Measurements from ENCODE around the gene TSPAN13. TPM values are rescaled to one million over a fixed set of nuclear protein-coding genes. Genes with fewer than 3 reads are reported as not detected.

Gene TSPAN13
- total RNA-seq, 4 donors from 2014 or later = 16.8 to 31.1 (median 28.2) TPM

- Histone ChIP-seq H3K9me3 (no peaks in the 10 kb centered on the region), H3K27ac (peak overlapping the region in 1 of 3 donors; percentile 24), H3K36me3 (no peaks in the 10 kb centered on the region), H3K4me1 (peaks cover 6 to 10% of the 10 kb centered on the region in 2 donors), H3K27me3 (no peaks in the 10 kb centered on the region), H3K4me3 (replicated peaks in 1 of 3) (no peak overlapping the region)
- 88 to 90% methylated on average over 2 of the region's 2 CpGs for WGBS, 2 donors
- no peak for TF ChIP-seq POLR2A (IDR thresholded peaks at IDR 0.05)
- TF ChIP-seq, protein P1, sequence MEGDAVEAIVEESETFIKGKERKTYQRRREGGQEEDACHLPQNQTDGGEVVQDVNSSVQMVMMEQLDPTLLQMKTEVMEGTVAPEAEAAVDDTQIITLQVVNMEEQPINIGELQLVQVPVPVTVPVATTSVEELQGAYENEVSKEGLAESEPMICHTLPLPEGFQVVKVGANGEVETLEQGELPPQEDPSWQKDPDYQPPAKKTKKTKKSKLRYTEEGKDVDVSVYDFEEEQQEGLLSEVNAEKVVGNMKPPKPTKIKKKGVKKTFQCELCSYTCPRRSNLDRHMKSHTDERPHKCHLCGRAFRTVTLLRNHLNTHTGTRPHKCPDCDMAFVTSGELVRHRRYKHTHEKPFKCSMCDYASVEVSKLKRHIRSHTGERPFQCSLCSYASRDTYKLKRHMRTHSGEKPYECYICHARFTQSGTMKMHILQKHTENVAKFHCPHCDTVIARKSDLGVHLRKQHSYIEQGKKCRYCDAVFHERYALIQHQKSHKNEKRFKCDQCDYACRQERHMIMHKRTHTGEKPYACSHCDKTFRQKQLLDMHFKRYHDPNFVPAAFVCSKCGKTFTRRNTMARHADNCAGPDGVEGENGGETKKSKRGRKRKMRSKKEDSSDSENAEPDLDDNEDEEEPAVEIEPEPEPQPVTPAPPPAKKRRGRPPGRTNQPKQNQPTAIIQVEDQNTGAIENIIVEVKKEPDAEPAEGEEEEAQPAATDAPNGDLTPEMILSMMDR (IDR thresholded peaks at IDR 0.05) = no peak
- intact Hi-C loops (cut with DNase I) = no loop called here
- no peak for DNase-seq
These were observed 32.3 kb downstream of the TSPAN13 start for GRCh38 chr7:16785846-16786245.

DNA sequence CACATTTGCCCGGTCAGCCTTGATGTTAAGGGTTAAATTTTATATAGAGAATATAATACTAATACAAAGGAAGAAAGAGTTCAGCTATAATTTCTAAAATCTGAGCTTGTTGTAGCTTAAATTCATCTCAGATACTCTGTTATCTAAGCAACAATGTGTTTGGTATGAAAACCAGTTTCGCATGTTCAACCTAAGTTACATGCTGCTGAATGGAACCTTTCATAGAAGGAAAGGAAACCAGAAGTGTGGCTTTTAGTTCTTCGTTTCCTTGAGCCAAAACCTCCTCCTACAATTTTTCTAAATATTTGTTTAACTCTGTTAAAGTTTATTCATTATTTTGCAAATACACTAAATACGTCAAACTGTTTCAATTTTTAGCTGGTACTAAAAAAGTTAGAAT, 32.7 kb downstream of the TSPAN13 start:
- H3K9me3 ChIP-seq = no peaks in the 10 kb centered on the region
- DNase-seq = no peak
- peak overlapping the region in 1 of 3 donors; percentile 44 for H3K27ac ChIP-seq
- TF ChIP-seq, protein P1 (IDR thresholded peaks at IDR 0.05) = no peak
- no peak for TF ChIP-seq POLR2A (IDR thresholded peaks at IDR 0.05)
- intact Hi-C loops (cut with DNase I) = no loop called here
- WGBS, 2 donors = 52 to 57% methylated on average over 4 of the region's 4 CpGs
- H3K4me1 ChIP-seq = peaks cover 6 to 10% of the 10 kb centered on the region in 2 donors
- H3K36me3 ChIP-seq = no peaks in the 10 kb centered on the region
- H3K27me3 ChIP-seq = no peaks in the 10 kb centered on the region
- H3K4me3 ChIP-seq (replicated peaks in 1 of 3) = no peak overlapping the region

DNA sequence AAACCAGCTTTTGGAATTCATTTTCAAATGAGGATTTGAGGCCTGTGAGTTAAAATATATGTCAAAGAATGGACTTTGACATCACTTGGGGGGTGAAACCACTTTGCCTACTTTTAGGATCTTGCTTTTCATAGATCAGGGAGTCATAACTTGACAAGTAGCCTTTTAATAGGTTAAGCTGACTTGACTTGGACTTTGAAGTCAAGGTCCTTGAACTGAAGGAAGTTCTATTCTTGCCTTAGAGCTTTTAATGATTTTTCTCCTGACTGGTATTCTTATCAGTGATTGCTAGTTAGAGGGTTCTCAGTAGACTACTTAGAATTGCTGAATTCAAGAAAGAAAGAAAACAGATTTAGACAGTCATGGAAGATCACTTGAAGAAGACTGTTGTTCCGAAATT, 33.6 kb downstream of the TSPAN13 start:
- Histone ChIP-seq H3K4me1 (peaks cover 6 to 10% of the 10 kb centered on the region in 2 donors), H3K36me3 (no peaks in the 10 kb centered on the region), H3K9me3 (no peaks in the 10 kb centered on the region), H3K27me3 (no peaks in the 10 kb centered on the region), H3K4me3 (replicated peaks in 1 of 3) (no peak overlapping the region), H3K27ac (peak overlapping the region in 1 of 3 donors; percentile 44)
- WGBS, 2 donors = 93 to 97% methylated on average over 1 of the region's 1 CpG
- no peak for DNase-seq
- intact Hi-C loops (cut with DNase I) = no loop called here
- TF ChIP-seq, protein P1 (IDR thresholded peaks at IDR 0.05) = no peak
- no peak for TF ChIP-seq POLR2A (IDR thresholded peaks at IDR 0.05)

- no peaks in the 10 kb centered on the region for H3K36me3 ChIP-seq
- no peak overlapping the region for H3K27ac ChIP-seq
- no peaks in the 10 kb centered on the region for H3K27me3 ChIP-seq
- no peak for DNase-seq
- TF ChIP-seq, protein P1 (IDR thresholded peaks at IDR 0.05) = no peak
- TF ChIP-seq POLR2A (IDR thresholded peaks at IDR 0.05) = no peak
- intact Hi-C loops (cut with DNase I) = no loop called here
- H3K9me3 ChIP-seq = no peaks in the 10 kb centered on the region
- H3K4me1 ChIP-seq = peaks cover 5 to 6% of the 10 kb centered on the region in 2 donors
- H3K4me3 ChIP-seq (replicated peaks in 1 of 3) = no peak overlapping the region
- WGBS, 2 donors = 28 to 40% methylated on average over 1 of the region's 1 CpG
These were observed 37.5 kb downstream of the TSPAN13 start for GRCh38 chr7:16791071-16791470.

GRCh38 chr7:16791905-16792698, 38.5 kb downstream of the TSPAN13 start:
- 84 to 86% methylated on average over 5 of the region's 5 CpGs for WGBS, 2 donors
- H3K9me3 ChIP-seq = no peaks in the 10 kb centered on the region
- H3K36me3 ChIP-seq = no peaks in the 10 kb centered on the region
- intact Hi-C loops (cut with DNase I) = no loop called here
- no peak overlapping the region for H3K27ac ChIP-seq
- H3K4me1 ChIP-seq = peaks cover under 1 to 1% of the 10 kb centered on the region in 2 donors
- TF ChIP-seq, protein P1 (IDR thresholded peaks at IDR 0.05) = no peak
- no peak for TF ChIP-seq POLR2A (IDR thresholded peaks at IDR 0.05)
- no peaks in the 10 kb centered on the region for H3K27me3 ChIP-seq
- no peak for DNase-seq
- no peak overlapping the region for H3K4me3 ChIP-seq (replicated peaks in 1 of 3)

Measured in thyroid gland (tissue), 4 donors.